OCI-LY7 (cell line): ENCODE results near the gene SLC6A6. TPM values are rescaled to one million over a fixed set of nuclear protein-coding genes. Genes with fewer than 3 reads are reported as not detected.

Experiments used
- BruUV-seq: library from RNA; stranded (reverse); fragments of 400-500 nt; replicated peaks from 2 replicates; lab custom pipeline; 2021; lab: Mats Ljungman, UMichigan
- CTCF ChIA-PET: fragments of 300-600 bp; sonication (Branson Sonifier 250); formaldehyde crosslinking; loops from one replicate; lab custom pipeline; 2022; ENCODE audit warnings: antibody characterized with exemption; ENCODE audit not compliant: unreplicated experiment; lab: Charles Lee
- POLR2A ChIA-PET: fragments of 300-600 bp; sonication (Branson Sonifier 250); formaldehyde crosslinking; loops from one replicate; lab custom pipeline; 2022; ENCODE audit warnings: antibody characterized with exemption; lab: Charles Lee
- DNase-seq: peaks from one replicate; pipeline ENCODE4 v3.0.0-alpha.2; 2015; ENCODE audit warnings: low spot score
- H2AFZ ChIP-seq: fragments of 200-600 bp; sonication (generic), shearing (Covaris generic); 2 replicates; pipeline ENCODE4 v1.6.1; 2014; ENCODE audit warnings: mild to moderate bottlenecking, antibody characterized with exemption, low read length, moderate library complexity
- H3K27ac ChIP-seq: fragments of 200-600 bp; sonication (generic); 2 replicates; pipeline ENCODE4 v1.5.1; 2014; ENCODE audit warnings: mixed run types, low read depth, mild to moderate bottlenecking, moderate library complexity, low read length, inconsistent platforms; ENCODE audit not compliant: poor library complexity, severe bottlenecking
- H3K36me3 ChIP-seq: fragments of 200-600 bp; sonication (generic); 2 replicates; pipeline ENCODE4 v1.6.1; 2014; ENCODE audit warnings: mild to moderate bottlenecking, antibody characterized with exemption, low read length, moderate library complexity, mixed read lengths; ENCODE audit not compliant: insufficient read depth
- H3K4me1 ChIP-seq: fragments of 200-600 bp; sonication (generic); 2 replicates; pipeline ENCODE4 v1.5.1; 2014; ENCODE audit warnings: mild to moderate bottlenecking, low read length; ENCODE audit not compliant: insufficient read depth, poor library complexity, severe bottlenecking
- H3K4me2 ChIP-seq: fragments of 200-600 bp; sonication (generic); 2 replicates; pipeline ENCODE4 v1.6.1; 2014; ENCODE audit warnings: mild to moderate bottlenecking, low read length
- H3K4me3 ChIP-seq: fragments of 200-600 bp; sonication (generic); 2 replicates; pipeline ENCODE4 v1.5.1; 2014; ENCODE audit warnings: mild to moderate bottlenecking, low read depth, low read length; ENCODE audit not compliant: poor library complexity, severe bottlenecking
- H3K79me2 ChIP-seq: fragments of 200-600 bp; sonication (generic); 2 replicates; pipeline ENCODE4 v1.6.1; 2016; ENCODE audit warnings: low read depth, mild to moderate bottlenecking, low read length, moderate library complexity, mixed read lengths; ENCODE audit not compliant: insufficient read depth
- H3K9me2 ChIP-seq: fragments of 200-600 bp; sonication (generic); 2 replicates; pipeline ENCODE4 v1.6.1; 2016; ENCODE audit warnings: mild to moderate bottlenecking, low read length, mixed read lengths; ENCODE audit not compliant: insufficient read depth
- H3K9me3 ChIP-seq: fragments of 200-600 bp; sonication (generic); 2 replicates; pipeline ENCODE4 v1.6.1; 2014; ENCODE audit warnings: mild to moderate bottlenecking, mixed run types, low read length, mixed read lengths
- H4K20me1 ChIP-seq: fragments of 200-600 bp; sonication (generic); 2 replicates; pipeline ENCODE4 v1.6.1; 2014; ENCODE audit warnings: mild to moderate bottlenecking, antibody characterized with exemption, low read length, moderate library complexity, mixed read lengths; ENCODE audit not compliant: insufficient read depth
- EZH2phosphoT487 ChIP-seq: fragments of 200-600 bp; sonication (generic); IDR thresholded peaks from 2 replicates; pipeline ENCODE4 v1.6.1; 2018; ENCODE audit warnings: low read depth, borderline replicate concordance, mild to moderate bottlenecking, mixed run types, antibody characterized with exemption, low read length, moderate library complexity, mixed read lengths
- intact Hi-C: fragments of 100-400 bp; cut with micrococcal nuclease; formaldehyde crosslinking; loops from one replicate; pipeline ENCODE4 v1.10.0; 2022; ENCODE audit not compliant: unreplicated experiment
- total RNA-seq, 2 experiments: library from RNA; depleted of rRNA in 1 of 2; stranded (reverse); fragments of >200 nt in 1 of 2; shearing (Covaris generic) in 1 of 2; gene quantifications; 2 replicates each; pipeline ENCODE4 v1.2.3, GENCODE V29; 2014 to 2022
- TF ChIP-seq, protein P1 (sequence below): fragments of 200-600 bp; sonication (generic); conservative IDR thresholded peaks from 2 replicates; pipeline ENCODE4 v1.5.1; 2014; ENCODE audit warnings: mild to moderate bottlenecking, antibody characterized with exemption, low read length, moderate library complexity, mixed read lengths

SLC6A6 gene
- total RNA-seq, 2 experiments from 2014 or later: 43.0 to 51.8 TPM

DNA sequence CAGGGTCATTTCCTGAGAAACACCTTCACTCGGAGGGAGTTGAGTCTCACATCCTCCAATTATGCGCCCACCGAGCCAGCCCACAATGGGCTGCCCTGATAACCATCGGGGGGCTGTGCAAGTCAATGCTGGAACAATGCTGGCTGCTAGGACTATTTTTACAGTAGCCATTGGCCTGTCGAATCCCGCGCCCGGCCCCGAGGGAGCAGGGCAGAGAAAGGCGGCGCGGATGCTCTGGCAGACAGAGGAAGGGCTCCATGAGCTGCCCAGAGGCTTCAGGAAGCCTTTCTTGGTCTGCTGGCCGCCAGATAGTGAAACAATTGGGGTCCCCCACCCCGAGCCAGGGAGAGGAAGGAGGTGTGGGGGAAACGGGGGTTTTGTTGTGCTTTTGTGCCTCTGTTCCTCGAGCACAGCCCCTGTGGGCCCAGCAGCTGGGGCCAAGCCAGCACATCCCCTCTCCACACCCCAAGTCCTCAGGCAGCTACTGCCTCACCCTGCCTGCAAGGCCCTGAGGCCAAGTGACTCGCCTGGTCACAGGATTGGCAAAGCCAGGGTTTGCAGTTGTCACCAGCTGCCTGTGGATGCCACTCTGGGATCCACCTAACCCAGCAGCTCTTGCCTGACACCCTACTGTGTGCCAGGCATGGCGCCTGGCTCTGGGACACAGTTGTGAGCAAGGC is 39.0 kb downstream of the SLC6A6 start:
- ChIA-PET POLR2A (interaction anchor here (0.6 to 1.1 kb wide), 3 partner anchors 15 to 767 kb away, joined by 3 read pairs; no protein-coding TSS in a partner anchor), CTCF (interaction anchor here (0.6 kb wide), 1 partner anchor 231 kb away, joined by 5 read pairs; no protein-coding TSS in a partner anchor)
- H4K20me1 ChIP-seq: peaks cover 11% of the 10 kb centered on the region
- H3K4me1 ChIP-seq: no peaks in the 10 kb centered on the region
- no peak overlapping the region for H3K27ac ChIP-seq
- no peak overlapping the region for H3K4me3 ChIP-seq
- intact Hi-C loops: no loop called here
- no peaks in the 10 kb centered on the region for H3K9me2 ChIP-seq
- H3K36me3 ChIP-seq: peaks cover 72% of the 10 kb centered on the region
- no peak for TF ChIP-seq EZH2phosphoT487
- TF ChIP-seq, protein P1, sequence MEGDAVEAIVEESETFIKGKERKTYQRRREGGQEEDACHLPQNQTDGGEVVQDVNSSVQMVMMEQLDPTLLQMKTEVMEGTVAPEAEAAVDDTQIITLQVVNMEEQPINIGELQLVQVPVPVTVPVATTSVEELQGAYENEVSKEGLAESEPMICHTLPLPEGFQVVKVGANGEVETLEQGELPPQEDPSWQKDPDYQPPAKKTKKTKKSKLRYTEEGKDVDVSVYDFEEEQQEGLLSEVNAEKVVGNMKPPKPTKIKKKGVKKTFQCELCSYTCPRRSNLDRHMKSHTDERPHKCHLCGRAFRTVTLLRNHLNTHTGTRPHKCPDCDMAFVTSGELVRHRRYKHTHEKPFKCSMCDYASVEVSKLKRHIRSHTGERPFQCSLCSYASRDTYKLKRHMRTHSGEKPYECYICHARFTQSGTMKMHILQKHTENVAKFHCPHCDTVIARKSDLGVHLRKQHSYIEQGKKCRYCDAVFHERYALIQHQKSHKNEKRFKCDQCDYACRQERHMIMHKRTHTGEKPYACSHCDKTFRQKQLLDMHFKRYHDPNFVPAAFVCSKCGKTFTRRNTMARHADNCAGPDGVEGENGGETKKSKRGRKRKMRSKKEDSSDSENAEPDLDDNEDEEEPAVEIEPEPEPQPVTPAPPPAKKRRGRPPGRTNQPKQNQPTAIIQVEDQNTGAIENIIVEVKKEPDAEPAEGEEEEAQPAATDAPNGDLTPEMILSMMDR: no peak
- H3K4me2 ChIP-seq: no peak overlapping the region
- H3K79me2 ChIP-seq: peaks cover 53% of the 10 kb centered on the region
- no peaks in the 10 kb centered on the region for H3K9me3 ChIP-seq
- H2AFZ ChIP-seq: no peak overlapping the region
- no peak for DNase-seq
- BruUV-seq: no TSS peak

DNA sequence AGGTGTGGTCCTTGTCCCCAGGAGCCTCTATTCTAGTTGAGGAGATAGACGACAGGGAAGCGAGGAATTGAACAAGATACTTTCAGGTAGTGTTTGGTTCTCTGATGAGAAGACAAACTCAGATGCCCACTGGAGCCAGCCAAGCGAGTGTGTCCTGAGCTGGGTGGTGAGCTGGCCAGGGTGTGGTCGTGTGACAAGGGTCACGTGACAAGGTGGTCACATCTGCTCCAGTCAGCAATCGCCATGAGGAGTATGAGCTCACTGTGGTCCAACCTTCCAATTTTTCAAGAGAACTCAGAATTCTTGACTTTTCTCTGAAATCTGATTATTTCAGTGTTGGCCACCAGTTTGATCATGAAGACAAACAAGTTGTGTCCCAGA is 39.5 kb downstream of the SLC6A6 start:
- Histone ChIP-seq H3K4me3 (no peak overlapping the region), H3K9me3 (no peaks in the 10 kb centered on the region), H3K9me2 (no peaks in the 10 kb centered on the region), H3K36me3 (peaks cover 74% of the 10 kb centered on the region), H2AFZ (no peak overlapping the region), H3K4me2 (no peak overlapping the region), H4K20me1 (peaks cover 11% of the 10 kb centered on the region), H3K27ac (no peak overlapping the region), H3K79me2 (peaks cover 47% of the 10 kb centered on the region), H3K4me1 (no peaks in the 10 kb centered on the region)
- ChIA-PET POLR2A (interaction anchor here (0.6 to 1.1 kb wide), 2 partner anchors 63 to 766 kb away, joined by 3 read pairs; no protein-coding TSS in a partner anchor), CTCF (no interaction called here)
- intact Hi-C loops: no loop called here
- BruUV-seq: no TSS peak
- no peak for DNase-seq
- no peak for TF ChIP-seq EZH2phosphoT487
- TF ChIP-seq, protein P1: no peak

DNA sequence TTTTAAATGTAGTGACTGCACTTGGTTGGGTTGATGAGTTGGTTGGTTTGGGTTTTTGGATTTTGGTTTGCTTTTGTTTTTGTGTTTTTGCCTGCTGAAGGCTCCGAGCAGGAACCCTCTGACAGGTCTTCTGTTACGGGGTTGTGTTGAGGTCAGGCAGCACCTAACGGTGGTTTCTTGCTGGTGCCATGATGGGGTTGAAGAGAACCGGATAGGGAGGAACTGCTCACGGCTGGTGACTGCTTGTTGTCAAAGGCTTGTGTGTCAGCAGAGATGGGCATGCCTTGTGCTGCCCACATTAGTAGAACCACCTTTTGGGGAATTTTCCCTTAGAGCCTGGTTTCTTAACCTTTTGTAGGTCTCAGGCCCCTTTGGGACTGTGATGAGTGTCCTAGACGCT is 42.0 kb downstream of the SLC6A6 start:
- Histone ChIP-seq H3K4me1 (no peaks in the 10 kb centered on the region), H4K20me1 (0 out of 2 replicates have a peak, but pooled peaks cover 4% of the 10 kb centered on the region), H3K4me3 (no peak overlapping the region), H3K79me2 (peaks cover 23% of the 10 kb centered on the region), H3K27ac (no peak overlapping the region), H3K9me3 (0 out of 2 replicates have a peak, but pooled peaks cover 3% of the 10 kb centered on the region), H3K4me2 (no peak overlapping the region), H3K36me3 (peaks cover 82% of the 10 kb centered on the region), H2AFZ (no peak overlapping the region), H3K9me2 (no peaks in the 10 kb centered on the region)
- no TSS peak for BruUV-seq
- POLR2A ChIA-PET: no interaction called here
- CTCF ChIA-PET: no interaction called here
- intact Hi-C loops: no loop called here
- no peak for TF ChIP-seq EZH2phosphoT487
- TF ChIP-seq, protein P1: no peak
- DNase-seq: no peak
